GM10847 (cell line): ENCODE measurements around the gene RENBP.

Experiments
- POLR2A ChIP-seq: IDR thresholded peaks from 2 replicates; pipeline ENCODE4 v1.6.1; 2011; ENCODE audit not compliant: insufficient read length; ENCODE audit errors: extremely low read depth

Gene RENBP

DNA sequence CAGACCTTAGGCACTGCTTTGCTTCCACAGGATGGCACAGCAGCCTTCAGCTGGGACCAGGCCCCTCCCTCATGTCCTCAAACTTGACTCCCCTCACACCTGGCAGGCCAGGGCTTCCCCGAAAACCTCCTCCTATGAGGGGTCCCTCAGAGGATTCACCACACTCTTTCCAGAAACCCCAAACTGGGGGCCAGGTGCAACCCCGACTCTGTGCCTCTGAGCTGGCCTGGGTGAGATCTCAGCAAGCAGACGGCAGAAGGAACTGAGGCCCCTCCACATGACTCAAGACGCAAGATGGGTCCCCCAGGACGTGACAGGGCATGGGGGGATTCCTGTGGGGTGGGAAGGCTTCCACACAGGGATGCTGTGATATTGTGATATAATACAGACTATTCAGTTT, 21.0 kb upstream of the RENBP start:
- TF ChIP-seq POLR2A = no peak

- no peak for TF ChIP-seq POLR2A
These were observed 19.7 kb upstream of the RENBP start for GRCh38 chrX:153964105-153964504.

DNA sequence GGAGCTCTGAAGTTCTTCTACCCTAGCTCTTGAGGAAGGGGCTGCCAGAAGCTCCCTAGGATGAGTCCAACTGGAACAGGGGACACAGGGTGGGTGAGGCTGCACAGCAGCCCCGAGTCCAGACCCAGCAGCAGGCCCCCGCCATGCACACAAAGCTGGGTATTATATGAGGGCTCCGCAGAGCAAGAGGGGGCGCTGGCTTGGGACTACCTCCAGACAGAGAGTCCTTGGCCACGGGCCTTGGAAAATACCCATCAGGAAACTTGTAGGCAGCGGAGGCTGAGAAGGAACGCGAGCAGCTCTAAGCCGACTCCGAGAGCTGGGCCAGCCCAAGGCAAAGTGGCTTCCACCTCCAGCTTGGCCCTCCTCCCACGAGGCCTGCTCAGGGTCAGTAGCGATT, 19.1 kb upstream of the RENBP start:
- TF ChIP-seq POLR2A = no peak

DNA sequence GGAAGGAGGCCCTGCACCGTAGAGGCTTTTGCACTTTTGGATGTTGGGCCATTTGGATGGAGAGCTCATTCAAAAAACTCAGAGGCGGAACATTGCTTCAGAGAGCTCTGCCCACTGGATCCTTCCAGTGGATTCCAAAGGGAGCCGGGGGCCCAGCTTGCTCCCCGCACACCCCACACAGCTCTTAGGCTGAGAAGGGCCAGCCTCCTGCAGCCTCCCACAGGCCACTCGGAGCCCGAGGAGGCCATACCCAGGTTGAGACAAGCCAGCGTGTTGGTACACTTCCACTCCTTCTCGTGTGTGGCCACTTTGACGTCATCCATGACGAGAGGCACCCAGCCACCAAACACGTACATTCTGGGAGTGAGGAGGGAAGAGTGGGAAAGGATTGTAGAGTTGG, 16.8 kb upstream of the RENBP start:
- no peak for TF ChIP-seq POLR2A

DNA sequence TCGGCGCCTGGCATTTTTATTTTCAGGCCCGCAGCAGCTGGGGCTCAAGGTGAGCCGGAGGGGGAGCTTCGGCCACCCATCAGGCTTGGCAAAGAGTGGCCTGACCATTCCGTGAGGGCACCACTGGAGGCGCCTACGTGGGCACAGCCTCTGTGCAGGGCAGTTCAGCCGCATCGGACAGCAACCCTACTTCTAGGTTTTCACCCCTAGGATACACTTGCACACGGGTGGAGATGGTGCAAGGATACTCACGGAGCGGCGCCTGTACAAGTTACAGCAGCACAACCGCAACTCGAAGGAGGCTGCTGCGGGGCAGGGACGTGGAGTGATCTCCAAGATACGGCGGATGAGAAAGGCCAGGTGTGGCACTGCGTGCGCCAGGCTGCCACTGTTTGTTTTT, 16.3 kb upstream of the RENBP start:
- no peak for TF ChIP-seq POLR2A

- no peak for TF ChIP-seq POLR2A
These were observed 15.6 kb upstream of the RENBP start for GRCh38 chrX:153960077-153960476.

GRCh38 chrX:153959649-153960048, 15.2 kb upstream of the RENBP start:
- TF ChIP-seq POLR2A = no peak

- TF ChIP-seq POLR2A = no peak
These were observed 14.2 kb upstream of the RENBP start for GRCh38 chrX:153958605-153959004.

GRCh38 chrX:153957224-153957623, 12.8 kb upstream of the RENBP start:
- TF ChIP-seq POLR2A = no peak

DNA sequence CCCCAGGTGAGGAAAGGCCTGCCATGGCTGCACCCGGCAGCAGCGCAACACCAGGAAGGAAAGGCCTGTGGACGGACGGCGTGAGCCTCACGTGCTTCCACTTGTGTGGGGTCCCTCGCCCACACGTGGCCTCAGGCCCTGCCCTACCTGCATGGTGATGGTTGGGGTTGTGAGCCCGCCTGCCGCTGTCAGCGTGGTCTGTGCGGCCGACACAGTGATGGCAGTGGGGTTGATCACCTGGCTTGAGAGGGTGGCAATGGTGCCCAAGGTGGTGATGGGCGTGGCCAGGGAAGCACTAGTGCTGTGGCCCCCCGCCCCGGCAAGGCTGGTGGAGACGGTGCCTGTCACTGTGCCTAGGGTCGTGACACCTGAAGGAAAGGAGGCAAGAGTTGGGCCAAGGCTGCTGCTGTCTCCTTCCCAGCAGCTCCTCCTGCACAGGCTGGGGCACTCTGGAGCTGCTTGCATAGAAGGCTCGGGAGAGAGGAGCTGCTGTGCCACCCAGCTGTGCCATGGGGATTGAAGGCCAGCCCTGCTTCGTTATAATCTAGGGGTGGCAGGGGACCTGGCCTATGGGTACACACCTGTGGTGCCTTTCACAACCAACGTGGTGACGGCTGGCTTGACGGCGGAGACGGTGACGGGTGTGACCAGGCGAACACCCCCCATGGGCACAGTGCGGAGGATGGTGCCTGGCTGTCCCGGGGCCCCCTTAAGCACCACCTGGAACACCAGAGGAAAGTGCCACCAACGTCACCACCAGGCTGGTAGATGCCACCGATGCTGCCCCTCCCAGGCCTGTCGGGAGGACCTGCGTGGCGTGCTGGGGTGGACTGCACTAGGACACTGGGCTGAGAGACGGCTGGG, 11.8 kb upstream of the RENBP start:
- TF ChIP-seq POLR2A = no peak

DNA sequence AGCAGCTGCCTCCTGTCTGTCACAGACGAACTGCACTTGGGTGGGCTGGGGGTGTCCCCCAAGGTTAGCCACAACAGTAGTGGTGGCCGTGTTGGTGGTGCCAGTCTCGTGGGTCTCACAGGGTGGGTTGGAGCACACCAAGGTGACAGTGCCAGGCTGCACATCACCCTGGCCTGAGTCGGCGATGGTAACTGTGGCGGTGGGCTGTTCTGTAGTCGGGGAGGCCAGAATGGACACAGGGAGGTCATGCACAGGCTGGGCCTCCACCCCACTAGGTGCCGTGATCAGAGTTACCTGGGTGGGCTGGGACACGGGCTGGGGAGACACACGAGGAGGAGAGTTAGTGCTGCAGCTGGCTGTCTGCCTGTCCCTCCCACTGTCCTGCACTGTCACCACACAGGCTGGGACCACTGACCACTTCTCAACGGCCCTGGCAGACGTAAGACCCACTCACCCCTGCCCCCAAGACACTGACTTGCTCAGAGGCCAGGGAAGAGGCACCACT, 10.8 kb upstream of the RENBP start:
- TF ChIP-seq POLR2A = no peak

DNA sequence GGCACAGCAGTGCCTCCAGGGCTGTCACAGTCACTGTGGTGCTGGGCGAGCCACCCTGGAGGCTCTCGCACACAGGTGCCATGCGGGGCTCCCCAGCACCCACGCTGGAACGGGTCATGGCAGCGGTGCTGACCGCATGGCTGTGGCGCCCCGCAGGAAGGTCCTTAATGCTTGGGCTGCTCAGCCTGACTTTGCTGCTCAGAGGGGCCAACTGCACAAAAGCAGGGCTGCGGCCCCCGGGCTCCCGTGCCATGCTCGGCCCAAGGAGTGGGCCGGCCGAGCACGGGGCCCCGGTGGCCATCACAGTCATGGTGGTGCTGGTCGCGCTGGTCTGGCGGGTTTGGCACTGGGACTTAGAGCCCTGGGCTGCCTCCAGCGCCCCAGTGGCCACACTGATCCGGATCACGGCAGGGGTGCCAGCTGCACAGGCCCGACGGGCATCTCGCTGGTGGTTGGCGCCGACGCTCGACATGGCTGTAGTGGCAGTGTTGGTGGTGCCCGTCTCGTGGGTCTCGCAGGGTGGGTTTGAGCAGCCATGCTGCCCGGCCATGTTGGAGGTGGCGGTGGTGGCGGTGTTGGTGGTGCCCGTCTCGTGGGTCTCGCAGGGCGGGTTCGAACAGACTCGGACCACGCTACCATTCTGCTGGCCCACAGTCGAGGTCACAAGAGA, 10.2 kb upstream of the RENBP start:
- TF ChIP-seq POLR2A = no peak

DNA sequence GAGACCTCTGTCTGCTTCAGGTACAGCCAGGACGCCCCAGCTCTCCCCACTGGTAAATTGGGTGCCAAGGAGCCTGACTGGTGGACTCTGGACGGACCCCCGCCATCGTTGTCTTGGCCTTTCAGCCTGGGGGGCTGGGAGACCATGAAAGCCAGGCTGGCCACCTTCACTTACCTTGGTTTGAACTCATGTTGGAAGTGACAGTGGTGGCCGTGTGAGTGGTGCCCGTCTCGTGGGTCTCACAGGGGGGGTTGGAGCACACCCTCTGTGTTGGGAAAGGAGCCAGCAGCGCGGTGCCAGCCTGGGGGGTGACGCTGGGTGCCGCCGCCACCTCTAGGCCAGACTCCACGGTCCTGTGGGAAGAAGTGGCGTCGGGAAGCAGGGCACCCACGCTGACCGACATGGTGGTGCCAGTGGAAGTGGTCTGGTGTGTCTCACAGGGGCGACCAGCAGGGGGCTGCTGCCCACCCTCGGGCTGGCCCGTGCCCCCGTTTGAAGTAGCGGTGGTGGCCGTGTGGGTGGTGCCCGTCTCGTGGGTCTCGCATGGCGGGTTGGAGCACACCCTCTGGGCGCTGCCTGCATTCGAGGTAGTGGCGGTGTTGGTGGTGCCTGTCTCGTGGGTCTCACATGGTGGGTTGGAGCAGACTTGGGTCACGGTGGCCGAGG, 9.6 kb upstream of the RENBP start:
- TF ChIP-seq POLR2A = no peak

GRCh38 chrX:153953342-153953830, 8.9 kb upstream of the RENBP start:
- no peak for TF ChIP-seq POLR2A

DNA sequence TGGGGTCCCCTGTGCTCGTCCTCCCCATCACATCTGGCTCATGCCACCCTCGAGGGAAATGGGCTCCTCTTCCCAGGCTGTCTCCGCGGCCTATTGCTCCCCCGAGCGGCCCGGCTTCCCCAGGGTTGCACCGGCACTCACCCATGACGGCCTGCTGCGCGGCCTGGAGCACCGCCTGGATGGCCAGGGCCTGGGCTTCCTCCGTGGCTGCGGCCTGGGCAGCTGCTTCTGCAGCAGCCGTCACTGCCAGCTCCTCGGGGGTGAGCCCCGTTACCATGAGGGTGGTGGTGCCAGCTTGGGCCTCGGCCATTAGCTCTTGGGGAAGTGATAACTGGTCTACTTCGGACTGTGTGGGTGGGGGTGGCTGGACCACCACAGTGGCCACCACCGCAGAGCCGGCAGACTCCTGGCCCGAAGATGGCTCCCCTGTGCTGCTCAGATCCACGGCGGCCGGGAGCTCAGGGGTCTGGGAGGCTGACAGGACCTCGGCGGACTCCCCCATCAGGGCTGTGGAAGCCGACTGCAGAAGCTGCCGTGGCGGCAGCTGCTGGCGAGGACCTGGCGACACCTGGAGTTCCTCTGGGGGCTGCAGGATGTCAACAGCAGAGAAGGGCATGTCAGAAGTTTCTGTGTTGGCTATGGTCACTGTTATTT, 8.1 kb upstream of the RENBP start:
- no peak for TF ChIP-seq POLR2A
